HG03558 (cell line): ENCODE results near the gene CSDE1.
"Not testable (repeated sequence)": the region's sequence is repeated elsewhere in the genome, so short reads cannot be mapped to it uniquely, and the experiment has no call there.

ENCODE experiments used
- ATAC-seq: cut with Tn5 transposase; IDR thresholded peaks from one replicate; pipeline ENCODE4 v1.9.1; 2021; ENCODE audit warnings: moderate number of reproducible peaks; ENCODE audit not compliant: unreplicated experiment; ENCODE audit errors: extremely low read depth

The CSDE1 gene

GRCh38 chr1:114757455-114758255 is at the start of gene CSDE1:
Gene CSDE1 (minus strand): TSS chr1:114757984. CDS start chr1:114739890, 18,094 bp downstream.
- ATAC-seq = peak; percentile 59

GRCh38 chr1:114804449-114804848 is 46.7 kb upstream of the CSDE1 start:
- ATAC-seq = not testable (repeated sequence)

- no peak for ATAC-seq
These were observed 45.2 kb upstream of the CSDE1 start for GRCh38 chr1:114803001-114803400.

- no peak for ATAC-seq
These were observed 36.3 kb upstream of the CSDE1 start for GRCh38 chr1:114794038-114794437.

GRCh38 chr1:114790581-114790980 is 32.8 kb upstream of the CSDE1 start:
- not testable (repeated sequence) for ATAC-seq

- ATAC-seq = not testable (repeated sequence)
These were observed 28.7 kb upstream of the CSDE1 start for GRCh38 chr1:114786440-114786839.

- no peak for ATAC-seq
These were observed 24.7 kb upstream of the CSDE1 start for GRCh38 chr1:114782476-114782875.

GRCh38 chr1:114780344-114781226 is 22.8 kb upstream of the CSDE1 start, which contains the start of gene SIKE1:
Gene SIKE1 (minus strand): TSS chr1:114780685. CDS start chr1:114780607, 78 bp downstream.
- ATAC-seq = peak; percentile 97

GRCh38 chr1:114779722-114780121 is 21.9 kb upstream of the CSDE1 start:
- ATAC-seq = no peak

GRCh38 chr1:114776726-114777125 is 18.9 kb upstream of the CSDE1 start:
- ATAC-seq = not testable (repeated sequence)

GRCh38 chr1:114771992-114772391 is 14.2 kb upstream of the CSDE1 start:
- ATAC-seq = no peak

GRCh38 chr1:114770989-114771388 is 13.2 kb upstream of the CSDE1 start:
- no peak for ATAC-seq

GRCh38 chr1:114764689-114765088 is 6.9 kb upstream of the CSDE1 start:
- ATAC-seq = no peak

- ATAC-seq = no peak
These were observed 560 bp upstream of the CSDE1 start for GRCh38 chr1:114758256-114758832.

- ATAC-seq = no peak
These were observed 782 bp downstream of the CSDE1 start for GRCh38 chr1:114756949-114757454.

GRCh38 chr1:114756009-114756892 is 1.5 kb downstream of the CSDE1 start:
- peak; percentile 25 for ATAC-seq

GRCh38 chr1:114755006-114755931 is 2.5 kb downstream of the CSDE1 start:
- no peak for ATAC-seq

GRCh38 chr1:114753702-114754101 is 4.1 kb downstream of the CSDE1 start:
- not testable (repeated sequence) for ATAC-seq
